ENCODE data around the gene PDHX. TPM values are rescaled to one million over a fixed set of nuclear protein-coding genes. Genes with fewer than 3 reads are reported as not detected.

PDHX gene
- total RNA-seq, 1 experiment from 2014 or later, result 85.4 TPM

- Histone ChIP-seq H3K4me3 (ENCODE audit: low read depth, low read length) (no peak overlapping the region), H3K4me1 (peaks cover 36% of the 10 kb centered on the region), H3K27me3 (replicated peaks; ENCODE audit: control insufficient read depth, insufficient read depth, low read length) (no peaks in the 10 kb centered on the region), H3K36me3 (ENCODE audit: control insufficient read depth, insufficient read depth, low read length) (no peaks in the 10 kb centered on the region), H3K9me3 (no peaks in the 10 kb centered on the region)
- BruUV-seq (replicated peaks), result no TSS peak
- ChIA-PET CTCF (no interaction called here), POLR2A (no interaction called here)
- Mint-ChIP-seq H3K4me3 (ENCODE audit: unreplicated experiment) (no peak overlapping the region), H3K36me3 (ENCODE audit: insufficient read depth, unreplicated experiment) (no peaks in the 10 kb centered on the region), H3K27me3 (ENCODE audit: insufficient read depth, unreplicated experiment) (no peaks in the 10 kb centered on the region), H3K4me1 (ENCODE audit: low read depth, unreplicated experiment) (peaks cover 15% of the 10 kb centered on the region), H3K27ac (ENCODE audit: unreplicated experiment) (no peak overlapping the region), H3K9me3 (ENCODE audit: unreplicated experiment) (no peaks in the 10 kb centered on the region)
- TF ChIP-seq CTCF (IDR thresholded peaks at IDR 0.05; ENCODE audit: insufficient read depth in 1 of 2, low read depth in 1 of 2, low read length in 1 of 2, severe bottlenecking in 1 of 2, unreplicated experiment in 1 of 2), result no peak
- intact Hi-C loops (cut with micrococcal nuclease; ENCODE audit: unreplicated experiment), result no loop called here
- peak in 1 of 2 experiments; percentile 11 for DNase-seq
Observed at GRCh38 chr11:35009944-35010342, 93.5 kb downstream of the PDHX start.

DNA sequence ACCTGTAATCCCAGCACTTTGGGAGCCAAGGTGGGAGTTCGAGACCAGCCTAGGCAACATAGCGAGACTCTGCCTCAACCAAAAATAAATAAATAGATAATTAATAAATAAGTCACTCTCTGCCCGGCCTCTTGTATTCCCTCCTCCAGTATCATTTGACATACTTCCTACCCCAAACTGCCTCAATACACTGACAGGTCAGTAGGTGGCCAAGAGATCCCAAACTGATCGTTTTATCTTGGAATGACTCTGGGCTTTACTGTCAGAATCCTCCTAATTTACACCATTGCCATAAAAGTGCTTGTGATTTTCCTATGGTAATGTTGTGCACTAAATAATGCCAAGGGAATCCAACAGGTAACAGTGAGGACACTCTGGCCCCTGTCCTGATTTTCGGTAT, 94.2 kb downstream of the PDHX start:
- no peaks in the 10 kb centered on the region for H3K9me3 ChIP-seq
- TF ChIP-seq CTCF (IDR thresholded peaks at IDR 0.05; ENCODE audit: insufficient read depth in 1 of 2, low read depth in 1 of 2, low read length in 1 of 2, severe bottlenecking in 1 of 2, unreplicated experiment in 1 of 2), result no peak
- H3K36me3 ChIP-seq (ENCODE audit: control insufficient read depth, insufficient read depth, low read length), result no peaks in the 10 kb centered on the region
- intact Hi-C loops (cut with micrococcal nuclease; ENCODE audit: unreplicated experiment), result no loop called here
- BruUV-seq (replicated peaks), result no TSS peak
- ChIA-PET POLR2A (no interaction called here), CTCF (no interaction called here)
- no peak overlapping the region for H3K4me3 ChIP-seq (ENCODE audit: low read depth, low read length)
- Mint-ChIP-seq H3K27me3 (ENCODE audit: insufficient read depth, unreplicated experiment) (no peaks in the 10 kb centered on the region), H3K27ac (ENCODE audit: unreplicated experiment) (no peak overlapping the region), H3K36me3 (ENCODE audit: insufficient read depth, unreplicated experiment) (no peaks in the 10 kb centered on the region), H3K4me1 (ENCODE audit: low read depth, unreplicated experiment) (peaks cover 13% of the 10 kb centered on the region), H3K4me3 (ENCODE audit: unreplicated experiment) (no peak overlapping the region), H3K9me3 (ENCODE audit: unreplicated experiment) (no peaks in the 10 kb centered on the region)
- no peak for DNase-seq
- H3K4me1 ChIP-seq, result peaks cover 29% of the 10 kb centered on the region
- no peaks in the 10 kb centered on the region for H3K27me3 ChIP-seq (replicated peaks; ENCODE audit: control insufficient read depth, insufficient read depth, low read length)

DNA sequence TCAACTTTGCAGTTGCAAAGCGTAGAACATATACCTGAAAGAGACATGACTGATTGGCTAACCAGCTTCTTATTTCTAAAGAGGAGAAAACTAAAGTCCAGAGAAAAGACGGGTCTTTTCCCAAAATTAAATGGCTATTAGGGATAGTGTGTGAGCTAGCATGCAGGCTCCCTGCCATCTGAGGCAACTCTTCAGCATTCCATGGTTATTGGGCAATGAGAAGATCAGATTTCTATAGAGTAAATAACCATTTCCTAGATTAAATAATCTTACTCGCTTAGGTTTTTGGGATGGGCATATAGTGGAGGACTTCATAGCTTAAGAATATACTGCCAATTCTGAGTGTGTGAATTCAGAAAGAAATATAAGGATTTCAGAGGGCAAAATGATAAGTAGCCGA, 95.0 kb downstream of the PDHX start:
- H3K9me3 ChIP-seq, result no peaks in the 10 kb centered on the region

More for the DNA sequence above, 95.0 kb downstream of the PDHX start:
- no peaks in the 10 kb centered on the region for H3K36me3 Mint-ChIP-seq (ENCODE audit: insufficient read depth, unreplicated experiment)
- H3K27me3 Mint-ChIP-seq (ENCODE audit: insufficient read depth, unreplicated experiment), result no peaks in the 10 kb centered on the region
- peaks cover 29% of the 10 kb centered on the region for H3K4me1 ChIP-seq
- no peak for DNase-seq
- no peak for TF ChIP-seq CTCF (IDR thresholded peaks at IDR 0.05; ENCODE audit: insufficient read depth in 1 of 2, low read depth in 1 of 2, low read length in 1 of 2, severe bottlenecking in 1 of 2, unreplicated experiment in 1 of 2)
- intact Hi-C loops (cut with micrococcal nuclease; ENCODE audit: unreplicated experiment), result no loop called here
- no peak overlapping the region for H3K27ac Mint-ChIP-seq (ENCODE audit: unreplicated experiment)
- H3K4me3 Mint-ChIP-seq (ENCODE audit: unreplicated experiment), result no peak overlapping the region
- ChIA-PET CTCF (interaction anchor here (0.7 kb wide), 1 partner anchor 1203 kb away, joined by 7 read pairs; no protein-coding TSS in a partner anchor), POLR2A (no interaction called here)
- H3K27me3 ChIP-seq (replicated peaks; ENCODE audit: control insufficient read depth, insufficient read depth, low read length), result no peaks in the 10 kb centered on the region
- no peaks in the 10 kb centered on the region for H3K9me3 Mint-ChIP-seq (ENCODE audit: unreplicated experiment)
- no peak overlapping the region for H3K4me3 ChIP-seq (ENCODE audit: low read depth, low read length)
- peaks cover 18% of the 10 kb centered on the region for H3K4me1 Mint-ChIP-seq (ENCODE audit: low read depth, unreplicated experiment)
- no peaks in the 10 kb centered on the region for H3K36me3 ChIP-seq (ENCODE audit: control insufficient read depth, insufficient read depth, low read length)
- no TSS peak for BruUV-seq (replicated peaks)

All from Caco-2 (cell line).